Measurements from ENCODE around the gene HS1BP3.

HS1BP3 gene

DNA sequence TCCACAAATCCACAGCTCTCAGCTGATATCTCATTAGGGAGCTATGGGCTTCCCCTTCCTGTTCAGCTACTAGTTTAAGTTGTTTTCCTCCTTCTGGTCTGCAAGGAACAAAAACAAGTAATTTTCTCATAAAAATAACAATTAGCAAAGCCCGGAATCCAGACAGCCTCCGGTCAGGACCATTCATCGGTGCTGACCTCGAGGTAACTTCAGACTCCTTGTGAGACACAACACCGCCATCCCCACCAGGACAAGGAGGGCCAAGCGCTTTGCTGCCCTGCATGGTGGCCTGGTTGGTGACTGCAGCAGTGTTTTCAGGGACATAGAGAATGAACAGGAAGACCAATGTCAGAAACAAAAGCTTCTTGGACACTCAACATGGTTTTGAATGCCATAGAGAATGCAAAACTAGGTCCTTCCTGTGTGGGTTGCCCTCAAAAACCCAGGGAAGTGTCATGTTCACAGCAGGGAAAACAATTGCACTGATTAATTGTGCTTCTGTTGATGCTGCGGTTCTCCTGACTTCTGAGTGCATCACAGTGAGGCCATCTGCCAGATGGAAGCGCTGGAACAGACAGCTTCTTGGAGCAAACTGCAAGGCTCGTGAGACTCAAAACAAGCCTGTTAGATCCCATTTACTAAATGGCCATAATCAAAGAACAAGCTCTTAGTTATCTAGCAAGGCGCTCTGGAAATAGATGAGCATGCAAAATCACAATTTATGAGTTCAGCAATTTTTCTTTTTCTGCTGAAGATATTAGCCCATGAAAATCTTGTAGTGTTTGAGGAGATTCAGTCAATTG is 77.1 kb downstream of the HS1BP3 start:
- no peak overlapping the region for H3K4me3 ChIP-seq (ENCODE audit: insufficient read depth, low read length, poor library complexity, severe bottlenecking)
- no peak overlapping the region for H3K9ac ChIP-seq (ENCODE audit: low read length)
- H3K9me3 ChIP-seq (ENCODE audit: insufficient read depth, low read length) = no peaks in the 10 kb centered on the region
- no peaks in the 10 kb centered on the region for H3K36me3 ChIP-seq (ENCODE audit: low read length)
- no peaks in the 10 kb centered on the region for H4K20me1 ChIP-seq (ENCODE audit: low read depth, low read length)
- no peaks in the 10 kb centered on the region for H3K9me2 ChIP-seq (replicated peaks; ENCODE audit: insufficient read depth, low read length)
- H3F3A ChIP-seq (ENCODE audit: insufficient read depth) = no peaks in the 10 kb centered on the region
- no peak overlapping the region for H3K4me2 ChIP-seq (ENCODE audit: low read depth, low read length, poor library complexity, severe bottlenecking)
- no peaks in the 10 kb centered on the region for H3K79me2 ChIP-seq (ENCODE audit: insufficient read depth, low read length)
- H3K27ac ChIP-seq (ENCODE audit: low read depth, low read length) = no peak overlapping the region
- no peak for TF ChIP-seq EZH2phosphoT487 (conservative IDR thresholded peaks at IDR 0.05; ENCODE audit: low read length)
- TF ChIP-seq, protein P1, sequence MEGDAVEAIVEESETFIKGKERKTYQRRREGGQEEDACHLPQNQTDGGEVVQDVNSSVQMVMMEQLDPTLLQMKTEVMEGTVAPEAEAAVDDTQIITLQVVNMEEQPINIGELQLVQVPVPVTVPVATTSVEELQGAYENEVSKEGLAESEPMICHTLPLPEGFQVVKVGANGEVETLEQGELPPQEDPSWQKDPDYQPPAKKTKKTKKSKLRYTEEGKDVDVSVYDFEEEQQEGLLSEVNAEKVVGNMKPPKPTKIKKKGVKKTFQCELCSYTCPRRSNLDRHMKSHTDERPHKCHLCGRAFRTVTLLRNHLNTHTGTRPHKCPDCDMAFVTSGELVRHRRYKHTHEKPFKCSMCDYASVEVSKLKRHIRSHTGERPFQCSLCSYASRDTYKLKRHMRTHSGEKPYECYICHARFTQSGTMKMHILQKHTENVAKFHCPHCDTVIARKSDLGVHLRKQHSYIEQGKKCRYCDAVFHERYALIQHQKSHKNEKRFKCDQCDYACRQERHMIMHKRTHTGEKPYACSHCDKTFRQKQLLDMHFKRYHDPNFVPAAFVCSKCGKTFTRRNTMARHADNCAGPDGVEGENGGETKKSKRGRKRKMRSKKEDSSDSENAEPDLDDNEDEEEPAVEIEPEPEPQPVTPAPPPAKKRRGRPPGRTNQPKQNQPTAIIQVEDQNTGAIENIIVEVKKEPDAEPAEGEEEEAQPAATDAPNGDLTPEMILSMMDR (IDR thresholded peaks at IDR 0.05; ENCODE audit: insufficient read depth, low read length, poor library complexity, severe bottlenecking) = no peak
- no peaks in the 10 kb centered on the region for H3K27me3 ChIP-seq (ENCODE audit: low read length)
- no peak overlapping the region for H2AFZ ChIP-seq (ENCODE audit: low read depth, low read length, severe bottlenecking)

DNA sequence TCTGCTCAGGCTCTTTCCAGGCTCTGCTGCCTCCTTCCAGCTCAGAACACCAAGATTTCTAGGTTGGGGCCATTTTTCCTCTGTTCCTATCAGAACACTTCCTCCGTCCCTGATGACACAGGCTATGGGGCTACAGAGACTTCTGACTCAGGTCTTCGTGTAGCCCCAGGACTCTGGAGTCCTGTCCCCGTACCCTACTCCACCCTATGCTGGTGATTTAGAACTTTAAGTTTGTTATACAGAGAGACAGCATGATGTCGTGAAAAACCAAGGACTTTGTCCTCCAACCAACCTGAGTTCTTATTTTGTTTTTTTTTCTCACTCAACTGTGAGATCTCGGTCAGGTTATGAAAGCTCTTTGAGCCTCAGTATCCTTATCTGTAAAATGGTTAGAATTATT is 78.7 kb downstream of the HS1BP3 start:
- H3K27me3 ChIP-seq (ENCODE audit: low read length) = no peaks in the 10 kb centered on the region

DNA sequence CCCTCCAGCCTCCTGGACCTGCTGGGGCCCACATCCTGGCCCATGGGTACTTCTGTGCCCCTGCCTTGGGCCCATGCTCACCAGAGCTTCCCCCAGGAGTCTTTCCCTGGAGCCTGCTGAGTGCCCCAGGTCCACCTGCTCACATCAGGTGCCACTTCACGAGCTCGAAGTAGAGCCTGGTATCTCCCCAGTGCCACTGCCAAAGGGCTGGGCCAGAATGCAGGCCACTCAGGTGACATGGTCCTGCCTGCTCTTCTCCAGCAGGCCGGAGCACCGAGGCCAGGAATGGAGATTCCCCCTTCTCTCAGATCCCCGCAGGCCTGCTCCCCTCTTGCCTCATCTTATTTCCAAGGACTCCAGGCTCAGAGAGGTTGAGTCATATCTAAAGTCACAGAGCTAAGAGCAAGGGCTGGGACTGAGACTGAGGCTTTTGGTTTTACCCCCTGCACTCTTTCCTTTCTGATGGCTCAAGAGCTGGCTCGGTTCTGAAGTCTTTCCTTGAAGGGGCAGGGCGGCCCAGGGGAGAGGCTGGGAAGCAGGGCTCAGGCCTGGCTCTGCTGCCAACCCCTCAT is 79.2 kb downstream of the HS1BP3 start:
- H3K27me3 ChIP-seq (ENCODE audit: low read length) = no peaks in the 10 kb centered on the region
- no peak overlapping the region for H3K27ac ChIP-seq (ENCODE audit: low read depth, low read length)
- no peak overlapping the region for H2AFZ ChIP-seq (ENCODE audit: low read depth, low read length, severe bottlenecking)
- no peaks in the 10 kb centered on the region for H3K9me3 ChIP-seq (ENCODE audit: insufficient read depth, low read length)
- H3K9ac ChIP-seq (ENCODE audit: low read length) = no peak overlapping the region
- no peaks in the 10 kb centered on the region for H3K36me3 ChIP-seq (ENCODE audit: low read length)
- H3K4me3 ChIP-seq (ENCODE audit: insufficient read depth, low read length, poor library complexity, severe bottlenecking) = no peak overlapping the region
- H3K79me2 ChIP-seq (ENCODE audit: insufficient read depth, low read length) = no peaks in the 10 kb centered on the region
- H3F3A ChIP-seq (ENCODE audit: insufficient read depth) = no peaks in the 10 kb centered on the region
- H3K9me2 ChIP-seq (replicated peaks; ENCODE audit: insufficient read depth, low read length) = no peaks in the 10 kb centered on the region
- no peak overlapping the region for H3K4me2 ChIP-seq (ENCODE audit: low read depth, low read length, poor library complexity, severe bottlenecking)
- no peaks in the 10 kb centered on the region for H4K20me1 ChIP-seq (ENCODE audit: low read depth, low read length)
- TF ChIP-seq EZH2phosphoT487 (conservative IDR thresholded peaks at IDR 0.05; ENCODE audit: low read length) = no peak
- TF ChIP-seq, protein P1 (IDR thresholded peaks at IDR 0.05; ENCODE audit: insufficient read depth, low read length, poor library complexity, severe bottlenecking) = no peak

More for the DNA sequence above, 78.7 kb downstream of the HS1BP3 start:
- Histone ChIP-seq H3K9me2 (replicated peaks; ENCODE audit: insufficient read depth, low read length) (no peaks in the 10 kb centered on the region), H3K4me2 (ENCODE audit: low read depth, low read length, poor library complexity, severe bottlenecking) (no peak overlapping the region), H3F3A (ENCODE audit: insufficient read depth) (no peaks in the 10 kb centered on the region), H3K9ac (ENCODE audit: low read length) (no peak overlapping the region), H2AFZ (ENCODE audit: low read depth, low read length, severe bottlenecking) (no peak overlapping the region), H3K4me3 (ENCODE audit: insufficient read depth, low read length, poor library complexity, severe bottlenecking) (no peak overlapping the region), H3K36me3 (ENCODE audit: low read length) (no peaks in the 10 kb centered on the region), H4K20me1 (ENCODE audit: low read depth, low read length) (no peaks in the 10 kb centered on the region), H3K79me2 (ENCODE audit: insufficient read depth, low read length) (no peaks in the 10 kb centered on the region), H3K27ac (ENCODE audit: low read depth, low read length) (no peak overlapping the region), H3K9me3 (ENCODE audit: insufficient read depth, low read length) (no peaks in the 10 kb centered on the region)
- TF ChIP-seq EZH2phosphoT487 (conservative IDR thresholded peaks at IDR 0.05; ENCODE audit: low read length) = no peak
- TF ChIP-seq, protein P1 (IDR thresholded peaks at IDR 0.05; ENCODE audit: insufficient read depth, low read length, poor library complexity, severe bottlenecking) = no peak
